MM.1S (cell line): Measurements from ENCODE around the gene NTMT1.

Source experiments
- DNase-seq: peaks from one replicate; pipeline ENCODE4 v3.0.0-alpha.2; 2015
- H2AFZ ChIP-seq: fragments of 300-600 bp; sonication (generic); 2 replicates; pipeline ENCODE4 v1.6.0; 2016; ENCODE audit warnings: antibody characterized with exemption, low read length
- H3F3A ChIP-seq: fragments of 300-600 bp; sonication (generic); 2 replicates; pipeline ENCODE4 v1.6.1; 2016; ENCODE audit warnings: mild to moderate bottlenecking, antibody characterized with exemption, low read length, moderate library complexity, mixed read lengths; ENCODE audit not compliant: insufficient read depth
- H3K27ac ChIP-seq: fragments of 300-600 bp; sonication (generic); 2 replicates; pipeline ENCODE4 v1.5.1; 2016; ENCODE audit warnings: mild to moderate bottlenecking, low read length
- H3K27me3 ChIP-seq: fragments of 300-600 bp; sonication (generic); replicated peaks from 2 replicates; pipeline ENCODE4 v1.6.0; 2016; ENCODE audit warnings: low read length; ENCODE audit not compliant: insufficient read depth
- H3K36me3 ChIP-seq: fragments of 300-600 bp; sonication (generic); replicated peaks from 2 replicates; pipeline ENCODE4 v1.6.1; 2016; ENCODE audit warnings: mild to moderate bottlenecking, low read length, mixed read lengths; ENCODE audit not compliant: insufficient read depth
- H3K4me1 ChIP-seq: fragments of 300-600 bp; sonication (generic); 2 replicates; pipeline ENCODE4 v1.6.1; 2016; ENCODE audit warnings: low read length, mixed read lengths
- H3K4me2 ChIP-seq: fragments of 300-600 bp; sonication (generic); 2 replicates; pipeline ENCODE4 v1.6.0; 2016; ENCODE audit warnings: low read depth, low read length
- H3K4me3 ChIP-seq: fragments of 300-600 bp; sonication (generic); 2 replicates; pipeline ENCODE4 v1.5.1; 2016; ENCODE audit warnings: low read length, mixed read lengths
- H3K79me2 ChIP-seq: fragments of 300-600 bp; sonication (generic); 2 replicates; pipeline ENCODE4 v1.6.1; 2016; ENCODE audit warnings: mixed run types, low read length, mixed read lengths
- H3K9ac ChIP-seq: fragments of 300-600 bp; sonication (generic); 2 replicates; pipeline ENCODE4 v1.6.1; 2016; ENCODE audit warnings: low read length, mixed read lengths
- H3K9me2 ChIP-seq: fragments of 300-600 bp; sonication (generic); replicated peaks from 2 replicates; pipeline ENCODE4 v1.6.1; 2016; ENCODE audit warnings: mild to moderate bottlenecking, low read length, mixed read lengths; ENCODE audit not compliant: insufficient read depth
- H3K9me3 ChIP-seq: fragments of 300-600 bp; sonication (generic); replicated peaks from 2 replicates; pipeline ENCODE4 v1.6.1; 2016; ENCODE audit warnings: mild to moderate bottlenecking, low read length, mixed read lengths; ENCODE audit not compliant: insufficient read depth
- H4K20me1 ChIP-seq: fragments of 300-600 bp; sonication (generic); 2 replicates; pipeline ENCODE4 v1.6.1; 2016; ENCODE audit warnings: mild to moderate bottlenecking, low read length, moderate library complexity, mixed read lengths; ENCODE audit not compliant: insufficient read depth
- EZH2 ChIP-seq: fragments of 300-600 bp; sonication (generic); optimal IDR thresholded peaks from 2 replicates; pipeline ENCODE3; 2017; ENCODE audit warnings: low read depth, mild to moderate bottlenecking, antibody characterized with exemption, low read length, mixed read lengths
- EZH2phosphoT487 ChIP-seq: fragments of 300-600 bp; sonication (generic); IDR thresholded peaks from 2 replicates; pipeline ENCODE4 v1.6.1; 2018; ENCODE audit warnings: antibody characterized with exemption, low read length
- TF ChIP-seq, protein P1 (sequence below): fragments of 300-600 bp; sonication (generic); IDR thresholded peaks from 2 replicates; pipeline ENCODE4 v1.5.1; 2016; ENCODE audit warnings: antibody characterized with exemption, low read length, mixed read lengths

NTMT1 gene

DNA sequence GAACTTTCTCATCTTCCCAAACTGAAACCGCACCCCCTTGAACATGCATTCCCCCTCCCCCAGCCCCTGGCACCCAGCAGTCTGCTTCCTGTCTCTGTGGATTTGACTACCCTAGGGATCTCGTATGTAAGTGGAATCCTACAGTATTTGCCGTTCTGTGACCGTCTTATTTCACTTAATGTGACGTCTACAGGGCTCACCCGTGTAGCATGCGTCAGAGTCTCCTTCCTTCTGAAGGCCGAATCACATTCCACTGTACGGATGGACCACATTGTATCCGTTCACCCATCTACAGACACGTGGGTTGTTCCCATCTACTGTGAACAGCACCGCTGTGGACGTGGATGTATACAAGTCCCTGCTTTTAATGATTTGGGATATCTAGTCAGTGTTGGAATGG lies 44.0 kb downstream of the NTMT1 start:
- Histone ChIP-seq H3K36me3 (no peaks in the 10 kb centered on the region), H3K9me3 (no peaks in the 10 kb centered on the region), H3K27me3 (peaks cover 77% of the 10 kb centered on the region), H3K4me2 (no peak overlapping the region), H3K9ac (no peak overlapping the region), H3K4me3 (no peak overlapping the region), H3K27ac (no peak overlapping the region), H3K9me2 (no peaks in the 10 kb centered on the region), H2AFZ (no peak overlapping the region), H3F3A (no peaks in the 10 kb centered on the region), H4K20me1 (no peaks in the 10 kb centered on the region), H3K4me1 (no peaks in the 10 kb centered on the region), H3K79me2 (no peaks in the 10 kb centered on the region)
- DNase-seq = no peak
- TF ChIP-seq EZH2 (no peak), EZH2phosphoT487 (no peak)
- TF ChIP-seq, protein P1, sequence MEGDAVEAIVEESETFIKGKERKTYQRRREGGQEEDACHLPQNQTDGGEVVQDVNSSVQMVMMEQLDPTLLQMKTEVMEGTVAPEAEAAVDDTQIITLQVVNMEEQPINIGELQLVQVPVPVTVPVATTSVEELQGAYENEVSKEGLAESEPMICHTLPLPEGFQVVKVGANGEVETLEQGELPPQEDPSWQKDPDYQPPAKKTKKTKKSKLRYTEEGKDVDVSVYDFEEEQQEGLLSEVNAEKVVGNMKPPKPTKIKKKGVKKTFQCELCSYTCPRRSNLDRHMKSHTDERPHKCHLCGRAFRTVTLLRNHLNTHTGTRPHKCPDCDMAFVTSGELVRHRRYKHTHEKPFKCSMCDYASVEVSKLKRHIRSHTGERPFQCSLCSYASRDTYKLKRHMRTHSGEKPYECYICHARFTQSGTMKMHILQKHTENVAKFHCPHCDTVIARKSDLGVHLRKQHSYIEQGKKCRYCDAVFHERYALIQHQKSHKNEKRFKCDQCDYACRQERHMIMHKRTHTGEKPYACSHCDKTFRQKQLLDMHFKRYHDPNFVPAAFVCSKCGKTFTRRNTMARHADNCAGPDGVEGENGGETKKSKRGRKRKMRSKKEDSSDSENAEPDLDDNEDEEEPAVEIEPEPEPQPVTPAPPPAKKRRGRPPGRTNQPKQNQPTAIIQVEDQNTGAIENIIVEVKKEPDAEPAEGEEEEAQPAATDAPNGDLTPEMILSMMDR = no peak

DNA sequence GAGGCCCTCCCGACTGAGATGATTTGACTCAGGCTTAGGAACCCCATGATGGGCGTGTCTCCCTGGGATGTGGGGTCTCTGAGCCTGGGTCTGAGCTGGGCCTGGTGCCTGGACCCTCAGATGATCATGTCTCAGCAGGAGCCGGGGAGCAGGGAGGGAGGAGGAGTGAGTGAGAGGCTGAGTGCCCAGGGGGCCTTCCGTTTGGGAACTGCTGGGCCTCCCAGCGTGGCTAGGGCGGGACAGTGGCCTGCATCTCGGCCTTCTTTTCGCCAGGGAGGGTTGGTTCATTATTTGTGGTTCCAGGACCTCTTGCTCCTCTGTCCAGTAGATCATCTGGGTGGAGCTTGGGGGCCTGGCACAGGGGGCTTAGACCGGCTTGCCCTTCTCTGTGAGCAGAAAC lies 45.1 kb downstream of the NTMT1 start:
- no peaks in the 10 kb centered on the region for H3K79me2 ChIP-seq
- DNase-seq = no peak
- no peaks in the 10 kb centered on the region for H3K36me3 ChIP-seq
- H3F3A ChIP-seq = no peaks in the 10 kb centered on the region
- no peak for TF ChIP-seq EZH2phosphoT487
- no peak for TF ChIP-seq EZH2
- TF ChIP-seq, protein P1 = no peak
- no peak overlapping the region for H3K27ac ChIP-seq
- H3K4me3 ChIP-seq = no peak overlapping the region
- no peak overlapping the region for H3K9ac ChIP-seq
- no peaks in the 10 kb centered on the region for H4K20me1 ChIP-seq
- H3K9me3 ChIP-seq = no peaks in the 10 kb centered on the region
- no peaks in the 10 kb centered on the region for H3K4me1 ChIP-seq
- H3K9me2 ChIP-seq = no peaks in the 10 kb centered on the region
- peaks cover 88% of the 10 kb centered on the region for H3K27me3 ChIP-seq
- H3K4me2 ChIP-seq = no peak overlapping the region
- H2AFZ ChIP-seq = no peak overlapping the region

DNA sequence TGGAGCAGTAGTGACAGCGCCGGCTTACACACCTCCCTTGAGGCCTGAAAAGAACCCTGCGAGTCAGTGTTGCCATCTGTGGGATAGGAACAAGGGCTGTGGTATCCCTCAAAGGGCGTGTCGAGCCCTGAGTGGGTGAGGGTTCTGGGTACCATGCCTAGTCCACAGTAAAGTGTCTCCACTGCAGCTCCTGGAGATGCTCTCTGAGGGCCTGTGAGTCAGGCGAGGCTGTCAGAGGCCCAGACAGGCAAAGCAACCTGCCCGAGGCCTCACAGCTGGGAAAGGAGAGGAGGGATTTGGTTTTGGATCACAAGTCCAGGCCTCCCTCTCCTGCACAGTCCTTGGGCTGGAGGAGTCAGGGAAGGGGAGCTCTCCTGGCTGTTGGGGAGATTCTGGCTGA lies 45.6 kb downstream of the NTMT1 start:
- H2AFZ ChIP-seq = no peak overlapping the region
- no peak for DNase-seq
- no peak overlapping the region for H3K4me3 ChIP-seq
- no peaks in the 10 kb centered on the region for H3K9me2 ChIP-seq
- no peaks in the 10 kb centered on the region for H3K79me2 ChIP-seq
- no peaks in the 10 kb centered on the region for H3K9me3 ChIP-seq
- no peaks in the 10 kb centered on the region for H3K36me3 ChIP-seq
- no peak overlapping the region for H3K4me2 ChIP-seq
- TF ChIP-seq, protein P1 = no peak
- H4K20me1 ChIP-seq = no peaks in the 10 kb centered on the region
- H3F3A ChIP-seq = no peaks in the 10 kb centered on the region
- H3K27ac ChIP-seq = no peak overlapping the region
- no peaks in the 10 kb centered on the region for H3K4me1 ChIP-seq
- no peak overlapping the region for H3K9ac ChIP-seq
- H3K27me3 ChIP-seq = peaks cover 93% of the 10 kb centered on the region

DNA sequence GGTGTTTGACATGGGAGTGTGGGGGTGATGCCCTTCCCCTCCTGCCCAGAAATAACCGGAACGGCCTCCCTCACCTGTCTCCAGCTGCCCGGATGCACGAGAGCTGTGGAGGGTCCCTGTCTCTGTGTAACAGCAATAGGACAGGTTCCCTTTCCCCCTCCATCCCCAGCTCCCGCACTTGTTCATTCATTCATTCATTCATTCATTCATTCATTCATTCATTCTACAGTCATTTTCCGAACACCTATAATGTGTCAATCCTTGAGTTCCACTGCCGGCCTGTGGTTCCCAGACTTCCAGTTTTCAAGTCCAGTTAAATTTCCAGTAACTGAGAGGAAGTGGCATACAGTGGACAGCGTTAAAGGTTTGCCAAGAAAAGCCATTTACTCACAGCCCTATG lies 46.7 kb downstream of the NTMT1 start:
- Histone ChIP-seq H3K9ac (no peak overlapping the region), H3K27me3 (peaks cover 97% of the 10 kb centered on the region), H3K9me2 (no peaks in the 10 kb centered on the region), H4K20me1 (no peaks in the 10 kb centered on the region), H3F3A (no peaks in the 10 kb centered on the region), H3K79me2 (no peaks in the 10 kb centered on the region), H3K27ac (no peak overlapping the region), H2AFZ (no peak overlapping the region), H3K4me1 (no peaks in the 10 kb centered on the region), H3K9me3 (no peaks in the 10 kb centered on the region), H3K4me2 (no peak overlapping the region), H3K4me3 (no peak overlapping the region), H3K36me3 (no peaks in the 10 kb centered on the region)
- DNase-seq = no peak
- TF ChIP-seq EZH2phosphoT487 (no peak), EZH2 (no peak)
- TF ChIP-seq, protein P1 = no peak
